Chondrocyte (in vitro differentiated cells): ENCODE measurements around the gene SLC35F3. TPM values are rescaled to one million over a fixed set of nuclear protein-coding genes. Genes with fewer than 3 reads are reported as not detected.
A peak's percentile ranks its signal among the peaks of the same experiment; 100 is the strongest.

Source experiments
- DNase-seq: peaks from one replicate; pipeline ENCODE4 v3.0.0; 2021; ENCODE audit warnings: mixed read lengths, low spot score
- H3K27ac Mint-ChIP-seq: one replicate; pipeline ENCODE4 v1.8.0; 2021; ENCODE audit warnings: mild to moderate bottlenecking, moderate library complexity, mixed read lengths; ENCODE audit not compliant: unreplicated experiment
- H3K27me3 Mint-ChIP-seq: 2 replicates; pipeline ENCODE4 v1.8.0; 2021; ENCODE audit warnings: low read depth, mixed read lengths
- H3K36me3 Mint-ChIP-seq: 2 replicates; pipeline ENCODE4 v1.8.0; 2021; ENCODE audit warnings: low read depth, mixed read lengths
- H3K4me1 Mint-ChIP-seq: 2 replicates; pipeline ENCODE4 v1.8.0; 2021; ENCODE audit warnings: low read depth, mild to moderate bottlenecking, mixed read lengths
- H3K4me3 Mint-ChIP-seq: one replicate; pipeline ENCODE4 v1.8.0; 2021; ENCODE audit warnings: mild to moderate bottlenecking, moderate library complexity, mixed read lengths; ENCODE audit not compliant: unreplicated experiment
- H3K9me3 Mint-ChIP-seq: 2 replicates; pipeline ENCODE4 v1.8.0; 2021; ENCODE audit warnings: low read depth, mixed read lengths
- CTCF ChIP-seq: fragments of 200-600 bp; sonication (generic); IDR thresholded peaks from 2 replicates; pipeline ENCODE4 v1.5.0; 2021; ENCODE audit warnings: antibody characterized with exemption, mild to moderate bottlenecking, moderate library complexity
- total RNA-seq: library from RNA; stranded (reverse); gene quantifications from 3 replicates; pipeline ENCODE4 v1.2.1, GENCODE V29; 2021

The SLC35F3 gene
- total RNA-seq, 1 donor from 2014 or later, result not detected

- Mint-ChIP-seq H3K4me1 (peaks cover 4% of the 10 kb centered on the region), H3K9me3 (no peaks in the 10 kb centered on the region), H3K27ac (no peak overlapping the region), H3K36me3 (no peaks in the 10 kb centered on the region), H3K27me3 (peaks cover 44% of the 10 kb centered on the region), H3K4me3 (no peak overlapping the region)
- DNase-seq, result no peak
- TF ChIP-seq CTCF, result no peak
Observed at GRCh38 chr1:234322097-234322496, 417.6 kb downstream of the SLC35F3 start.

GRCh38 chr1:234322979-234323378 lies 418.5 kb downstream of the SLC35F3 start:
- no peak overlapping the region for H3K4me3 Mint-ChIP-seq
- no peaks in the 10 kb centered on the region for H3K9me3 Mint-ChIP-seq
- H3K36me3 Mint-ChIP-seq, result no peaks in the 10 kb centered on the region
- H3K27ac Mint-ChIP-seq, result no peak overlapping the region
- H3K4me1 Mint-ChIP-seq, result peaks cover 4% of the 10 kb centered on the region
- TF ChIP-seq CTCF, result no peak
- DNase-seq, result no peak
- peaks cover 44% of the 10 kb centered on the region for H3K27me3 Mint-ChIP-seq

GRCh38 chr1:234324821-234325220 lies 420.3 kb downstream of the SLC35F3 start:
- Mint-ChIP-seq H3K4me3 (no peak overlapping the region), H3K27me3 (peaks cover 38% of the 10 kb centered on the region), H3K9me3 (no peaks in the 10 kb centered on the region)

GRCh38 chr1:234325878-234326496 lies 421.5 kb downstream of the SLC35F3 start:
- no peak overlapping the region for H3K4me3 Mint-ChIP-seq
- H3K4me1 Mint-ChIP-seq, result peaks cover 7% of the 10 kb centered on the region
- no peak for TF ChIP-seq CTCF
- peaks cover 38% of the 10 kb centered on the region for H3K27me3 Mint-ChIP-seq
- H3K9me3 Mint-ChIP-seq, result no peaks in the 10 kb centered on the region
- H3K27ac Mint-ChIP-seq, result no peak overlapping the region
- no peaks in the 10 kb centered on the region for H3K36me3 Mint-ChIP-seq
- DNase-seq, result no peak

More at GRCh38 chr1:234324821-234325220, 420.3 kb downstream of the SLC35F3 start:
- no peak for DNase-seq
- Mint-ChIP-seq H3K4me1 (peaks cover 7% of the 10 kb centered on the region), H3K36me3 (no peaks in the 10 kb centered on the region), H3K27ac (no peak overlapping the region)
- TF ChIP-seq CTCF, result no peak

- DNase-seq, result no peak
- no peaks in the 10 kb centered on the region for H3K36me3 Mint-ChIP-seq
- peaks cover 7% of the 10 kb centered on the region for H3K4me1 Mint-ChIP-seq
- no peak overlapping the region for H3K27ac Mint-ChIP-seq
- no peak overlapping the region for H3K4me3 Mint-ChIP-seq
- TF ChIP-seq CTCF, result peak; percentile 85
- no peaks in the 10 kb centered on the region for H3K9me3 Mint-ChIP-seq
- peaks cover 39% of the 10 kb centered on the region for H3K27me3 Mint-ChIP-seq
Observed at GRCh38 chr1:234326497-234327366, 422.3 kb downstream of the SLC35F3 start.
